ENCODE results near the gene CRB2.

DNA sequence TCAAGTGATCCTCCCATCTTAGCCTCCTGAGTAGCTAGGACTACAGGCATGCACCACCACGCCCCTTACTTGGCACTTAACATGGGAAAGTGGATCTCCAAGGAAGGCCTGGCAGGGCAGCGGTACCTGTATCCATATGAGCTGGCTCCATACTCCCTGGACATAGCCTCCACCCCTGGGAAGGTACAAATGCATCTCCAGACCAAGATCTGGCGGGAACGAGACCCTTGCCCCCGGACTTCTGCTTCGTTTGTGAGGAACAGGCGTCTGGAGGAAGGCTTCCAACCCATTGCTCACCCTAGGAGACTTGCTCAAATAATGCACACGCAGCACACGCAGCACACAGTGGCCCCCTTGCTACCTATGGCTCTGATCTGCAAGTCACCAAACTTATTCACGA is 55.2 kb downstream of the CRB2 start:
- TF ChIP-seq GATA2 (IDR thresholded peaks at IDR 0.05; ENCODE audit: low read depth, low read length) (no peak), GATA3 (IDR thresholded peaks at IDR 0.05; ENCODE audit: low read depth, low read length) (no peak)
